OCI-LY3 (cell line): Measurements from ENCODE around the gene HCN2.

Source experiments
- EZH2phosphoT487 ChIP-seq: fragments of 200-600 bp; shearing (Covaris generic); IDR thresholded peaks from 2 replicates; pipeline ENCODE4 v1.6.1; 2018; ENCODE audit warnings: antibody characterized with exemption, mixed run types, low read depth
- TF ChIP-seq, protein P1 (sequence below): fragments of 200-600, 300-600 bp; sonication (generic); IDR thresholded peaks from 2 replicates; pipeline ENCODE4 v1.5.1; 2014; ENCODE audit warnings: antibody characterized with exemption, low read length, low read depth

DNA sequence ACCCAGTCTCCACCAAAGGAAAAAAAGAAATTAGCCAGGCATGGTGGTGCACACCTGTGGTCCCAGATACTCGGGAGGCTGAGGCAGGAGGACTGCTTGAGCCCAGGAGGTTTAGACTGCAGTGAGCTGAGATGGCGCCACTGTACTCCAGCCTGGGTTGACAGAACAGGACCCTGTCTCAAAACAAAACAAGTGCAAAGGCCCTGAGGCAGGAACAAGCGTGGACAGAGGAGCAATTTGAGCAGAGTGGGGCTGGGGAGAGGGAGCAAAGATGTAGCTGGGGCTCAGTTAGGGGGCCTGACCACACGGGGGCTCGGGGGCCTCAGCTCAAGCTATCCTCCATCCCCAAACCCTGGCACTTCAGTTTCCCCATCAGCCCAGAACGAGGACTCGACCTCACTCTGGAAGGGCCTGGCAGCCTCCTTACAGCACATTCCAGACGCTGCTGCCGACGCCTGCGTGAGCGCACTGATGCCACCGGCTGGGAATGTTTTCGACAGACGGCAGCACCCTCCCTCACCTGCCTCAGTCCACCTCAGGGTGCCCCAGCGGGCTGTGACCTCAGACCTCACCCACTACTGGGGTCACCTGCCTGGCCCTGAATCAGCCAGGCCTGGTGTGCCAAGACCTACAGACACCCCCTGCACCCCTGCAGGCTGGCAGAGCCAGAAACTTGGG is 45.4 kb downstream of the HCN2 start:
- TF ChIP-seq, protein P1, sequence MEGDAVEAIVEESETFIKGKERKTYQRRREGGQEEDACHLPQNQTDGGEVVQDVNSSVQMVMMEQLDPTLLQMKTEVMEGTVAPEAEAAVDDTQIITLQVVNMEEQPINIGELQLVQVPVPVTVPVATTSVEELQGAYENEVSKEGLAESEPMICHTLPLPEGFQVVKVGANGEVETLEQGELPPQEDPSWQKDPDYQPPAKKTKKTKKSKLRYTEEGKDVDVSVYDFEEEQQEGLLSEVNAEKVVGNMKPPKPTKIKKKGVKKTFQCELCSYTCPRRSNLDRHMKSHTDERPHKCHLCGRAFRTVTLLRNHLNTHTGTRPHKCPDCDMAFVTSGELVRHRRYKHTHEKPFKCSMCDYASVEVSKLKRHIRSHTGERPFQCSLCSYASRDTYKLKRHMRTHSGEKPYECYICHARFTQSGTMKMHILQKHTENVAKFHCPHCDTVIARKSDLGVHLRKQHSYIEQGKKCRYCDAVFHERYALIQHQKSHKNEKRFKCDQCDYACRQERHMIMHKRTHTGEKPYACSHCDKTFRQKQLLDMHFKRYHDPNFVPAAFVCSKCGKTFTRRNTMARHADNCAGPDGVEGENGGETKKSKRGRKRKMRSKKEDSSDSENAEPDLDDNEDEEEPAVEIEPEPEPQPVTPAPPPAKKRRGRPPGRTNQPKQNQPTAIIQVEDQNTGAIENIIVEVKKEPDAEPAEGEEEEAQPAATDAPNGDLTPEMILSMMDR: no peak
- TF ChIP-seq EZH2phosphoT487: no peak
